Glutamatergic neuron (in vitro differentiated cells): ENCODE results near the gene GFM2. TPM values are rescaled to one million over a fixed set of nuclear protein-coding genes. Genes with fewer than 3 reads are reported as not detected.

Experiments used
- DNase-seq: peaks from one replicate; pipeline ENCODE4 v3.0.0; 2022
- H3K27ac Mint-ChIP-seq: one replicate; pipeline ENCODE4 v1.8.0; 2020; ENCODE audit warnings: mild to moderate bottlenecking, mixed read lengths, inconsistent platforms; ENCODE audit not compliant: unreplicated experiment
- H3K27me3 Mint-ChIP-seq: one replicate; pipeline ENCODE4 v1.8.0; 2020; ENCODE audit warnings: mild to moderate bottlenecking, moderate library complexity, mixed read lengths, inconsistent platforms; ENCODE audit not compliant: unreplicated experiment
- H3K36me3 Mint-ChIP-seq: one replicate; pipeline ENCODE4 v1.8.0; 2020; ENCODE audit warnings: mild to moderate bottlenecking, mixed read lengths, inconsistent platforms; ENCODE audit not compliant: unreplicated experiment
- H3K4me1 Mint-ChIP-seq: one replicate; pipeline ENCODE4 v1.8.0; 2020; ENCODE audit warnings: mild to moderate bottlenecking, low read depth, mixed read lengths, inconsistent platforms; ENCODE audit not compliant: unreplicated experiment
- H3K4me3 Mint-ChIP-seq: one replicate; pipeline ENCODE4 v1.8.0; 2020; ENCODE audit warnings: mild to moderate bottlenecking, mixed read lengths, inconsistent platforms; ENCODE audit not compliant: unreplicated experiment
- H3K9me3 Mint-ChIP-seq: one replicate; pipeline ENCODE4 v1.8.0; 2020; ENCODE audit warnings: mild to moderate bottlenecking, moderate library complexity, mixed read lengths, inconsistent platforms; ENCODE audit not compliant: unreplicated experiment
- CTCF ChIP-seq: fragments of 200-600 bp; sonication (generic); IDR thresholded peaks from one replicate; pipeline ENCODE4 v1.5.0; 2021; ENCODE audit not compliant: partially characterized antibody, unreplicated experiment
- total RNA-seq: library from RNA; stranded (reverse); fragmentation: NEBNext Ultra II Directional; extraction: Animal tissue kit (Norgen Biotek cat#: 25700); gene quantifications from one replicate; pipeline ENCODE4 v1.2.1, GENCODE V29; 2021; ENCODE audit not compliant: unreplicated experiment

The GFM2 gene
- total RNA-seq, 1 donor from 2014 or later, result 44.8 TPM

GRCh38 chr5:74772359-74772758 is 5.4 kb upstream of the GFM2 start:
- H3K36me3 Mint-ChIP-seq, result no peaks in the 10 kb centered on the region
- H3K27ac Mint-ChIP-seq, result no peak overlapping the region
- no peaks in the 10 kb centered on the region for H3K9me3 Mint-ChIP-seq
- H3K4me1 Mint-ChIP-seq, result no peaks in the 10 kb centered on the region
- no peak for TF ChIP-seq CTCF
- no peak for DNase-seq
- no peaks in the 10 kb centered on the region for H3K27me3 Mint-ChIP-seq
- no peak overlapping the region for H3K4me3 Mint-ChIP-seq

- Mint-ChIP-seq H3K27me3 (no peaks in the 10 kb centered on the region), H3K27ac (peak overlapping the region; percentile 69), H3K4me1 (peaks cover 4% of the 10 kb centered on the region), H3K4me3 (peak overlapping the region; percentile 95), H3K36me3 (no peaks in the 10 kb centered on the region), H3K9me3 (no peaks in the 10 kb centered on the region)
- no peak for TF ChIP-seq CTCF
- DNase-seq, result no peak
Observed at GRCh38 chr5:74767579-74767913, 629 bp upstream of the GFM2 start.

- H3K27me3 Mint-ChIP-seq, result no peaks in the 10 kb centered on the region
- peak overlapping the region; percentile 63 for H3K27ac Mint-ChIP-seq
- DNase-seq, result no peak
- peak; percentile 70 for TF ChIP-seq CTCF
- peaks cover 4% of the 10 kb centered on the region for H3K4me1 Mint-ChIP-seq
- H3K9me3 Mint-ChIP-seq, result no peaks in the 10 kb centered on the region
- H3K36me3 Mint-ChIP-seq, result no peaks in the 10 kb centered on the region
- peak overlapping the region; percentile 95 for H3K4me3 Mint-ChIP-seq
Observed at GRCh38 chr5:74766418-74766848, 484 bp downstream of the GFM2 start.

GRCh38 chr5:74765929-74766328 is 988 bp downstream of the GFM2 start:
- Mint-ChIP-seq H3K27ac (peak overlapping the region; percentile 44), H3K9me3 (no peaks in the 10 kb centered on the region), H3K4me3 (peak overlapping the region; percentile 95), H3K36me3 (no peaks in the 10 kb centered on the region), H3K4me1 (peaks cover 4% of the 10 kb centered on the region), H3K27me3 (no peaks in the 10 kb centered on the region)
- no peak for TF ChIP-seq CTCF
- no peak for DNase-seq

GRCh38 chr5:74765201-74765600 is 1.7 kb downstream of the GFM2 start:
- Mint-ChIP-seq H3K36me3 (no peaks in the 10 kb centered on the region), H3K27ac (no peak overlapping the region), H3K9me3 (no peaks in the 10 kb centered on the region), H3K27me3 (no peaks in the 10 kb centered on the region), H3K4me3 (peak overlapping the region; percentile 63), H3K4me1 (peaks cover 4% of the 10 kb centered on the region)
- DNase-seq, result no peak
- TF ChIP-seq CTCF, result no peak
